Activated naive CD8-positive, alpha-beta T cell treated with anti-CD3 and anti-CD28 coated beads, Interleukin-2, amount 50 U/mL, for 16 hours (primary cell): ENCODE data around the gene MXRA8.

Source experiments
- DNase-seq: peaks from one replicate; pipeline ENCODE4 v3.0.0-alpha.2; 2020; ENCODE audit warnings: low read depth, low spot score

MXRA8 gene

GRCh38 chr1:1366699-1367066, 8.3 kb upstream of the MXRA8 start:
- DNase-seq, result no peak

DNA sequence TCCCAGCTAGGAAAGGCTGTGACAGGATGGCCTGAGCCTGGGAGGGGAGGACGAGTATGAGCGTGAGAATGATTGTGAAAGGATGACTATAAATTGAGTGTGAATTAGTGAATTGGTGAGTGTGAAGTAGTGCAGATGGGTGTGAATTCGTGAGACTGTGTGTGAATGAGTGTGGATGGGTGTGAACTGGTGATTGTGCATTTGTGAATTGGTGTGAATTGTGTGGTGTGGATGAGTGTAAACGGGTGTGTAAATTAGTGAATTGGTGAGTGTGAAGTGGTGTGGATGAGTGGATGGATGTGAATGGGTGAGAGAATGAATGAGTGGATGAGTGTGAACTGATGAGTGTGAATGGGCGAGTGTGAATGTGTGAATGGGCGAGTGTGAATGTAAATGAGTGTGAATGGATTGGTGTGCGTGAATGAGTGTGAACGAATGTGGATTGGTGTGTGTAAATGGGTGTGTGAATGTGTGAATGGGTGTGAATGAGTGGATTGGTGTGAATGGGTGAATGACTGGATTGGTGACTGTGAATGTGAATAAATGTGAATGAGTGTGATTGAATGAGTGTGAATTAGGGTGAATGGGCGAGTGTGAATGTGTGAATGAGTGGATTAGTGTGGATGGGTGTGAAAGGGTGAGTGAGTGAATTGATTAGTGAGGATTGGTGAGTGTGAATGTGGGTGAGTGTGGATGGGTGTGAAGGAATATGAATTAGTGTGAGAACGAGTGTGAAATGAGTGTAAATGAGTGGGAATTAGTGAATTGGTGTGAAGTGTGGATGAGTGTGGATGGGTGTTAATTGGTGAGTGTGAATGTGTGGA, 7.7 kb upstream of the MXRA8 start:
- no peak for DNase-seq

DNA sequence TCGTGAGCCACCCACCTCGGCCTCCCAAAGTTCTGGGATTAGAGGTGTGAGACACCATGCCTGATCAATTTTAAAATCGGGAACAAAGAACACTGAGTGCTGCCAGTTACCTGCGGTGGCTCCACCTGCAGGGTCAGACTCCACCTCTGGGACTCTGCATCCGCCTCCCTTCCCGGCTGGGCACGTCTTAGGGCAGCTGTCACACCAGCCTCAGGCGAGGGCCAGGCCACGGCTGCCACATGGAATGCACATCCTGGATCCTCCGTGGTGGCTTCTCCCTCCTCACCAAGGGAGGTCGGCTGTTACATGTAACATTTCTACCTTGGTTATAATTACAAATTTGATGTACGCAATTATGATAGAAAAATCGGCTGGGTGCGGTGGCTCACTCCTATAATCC, 5.9 kb upstream of the MXRA8 start:
- DNase-seq, result no peak

GRCh38 chr1:1361982-1362423, 3.6 kb upstream of the MXRA8 start:
- no peak for DNase-seq

GRCh38 chr1:1361233-1361981, 3.1 kb upstream of the MXRA8 start:
- no peak for DNase-seq

GRCh38 chr1:1360506-1361169, 2.3 kb upstream of the MXRA8 start:
- DNase-seq, result no peak

DNA sequence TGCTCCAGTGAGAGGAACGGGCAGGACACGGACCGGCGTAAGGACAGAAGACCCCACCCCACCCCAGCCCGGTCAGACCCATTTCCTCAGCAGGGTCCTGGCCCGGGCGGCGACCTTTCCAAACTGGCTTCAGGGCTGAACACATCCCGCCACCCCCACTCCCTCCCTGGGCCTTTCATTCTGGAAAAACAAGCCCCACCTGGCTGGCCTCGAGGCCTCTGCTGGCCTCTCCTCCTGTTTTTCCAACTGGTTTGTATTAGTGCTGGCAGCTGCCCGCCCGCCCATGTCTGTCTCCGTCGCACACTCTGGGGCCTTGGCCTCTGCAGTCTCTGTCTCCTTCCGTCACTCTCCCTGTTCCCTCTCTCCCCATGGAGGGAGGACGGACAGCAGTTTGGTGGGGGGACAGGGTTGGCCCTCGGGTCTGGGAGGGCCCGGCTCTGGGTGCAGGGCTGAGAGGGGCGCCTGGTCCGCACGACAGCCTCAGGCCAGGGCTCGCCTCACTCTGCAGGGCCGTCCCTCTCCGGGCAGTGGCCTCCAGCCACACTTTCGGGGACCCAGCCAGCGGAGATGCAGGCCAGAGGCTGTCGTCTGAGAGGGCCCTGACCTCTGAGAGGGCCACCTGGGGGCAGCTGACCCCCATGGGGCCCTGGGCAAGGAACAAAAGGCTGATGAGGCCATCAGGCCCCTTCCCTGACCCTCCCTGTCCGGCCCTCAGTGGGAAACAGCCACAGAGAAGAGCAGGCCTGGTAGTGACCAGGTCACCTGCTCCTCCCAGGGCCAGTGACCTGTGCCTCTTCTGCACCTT, 1.5 kb upstream of the MXRA8 start:
- DNase-seq, result no peak

GRCh38 chr1:1359308-1359663, 931 bp upstream of the MXRA8 start:
- DNase-seq, result no peak

- no peak for DNase-seq
Measured at GRCh38 chr1:1357871-1358432, 403 bp downstream of the MXRA8 start.

GRCh38 chr1:1356796-1357401, 1.5 kb downstream of the MXRA8 start:
- DNase-seq, result no peak

DNA sequence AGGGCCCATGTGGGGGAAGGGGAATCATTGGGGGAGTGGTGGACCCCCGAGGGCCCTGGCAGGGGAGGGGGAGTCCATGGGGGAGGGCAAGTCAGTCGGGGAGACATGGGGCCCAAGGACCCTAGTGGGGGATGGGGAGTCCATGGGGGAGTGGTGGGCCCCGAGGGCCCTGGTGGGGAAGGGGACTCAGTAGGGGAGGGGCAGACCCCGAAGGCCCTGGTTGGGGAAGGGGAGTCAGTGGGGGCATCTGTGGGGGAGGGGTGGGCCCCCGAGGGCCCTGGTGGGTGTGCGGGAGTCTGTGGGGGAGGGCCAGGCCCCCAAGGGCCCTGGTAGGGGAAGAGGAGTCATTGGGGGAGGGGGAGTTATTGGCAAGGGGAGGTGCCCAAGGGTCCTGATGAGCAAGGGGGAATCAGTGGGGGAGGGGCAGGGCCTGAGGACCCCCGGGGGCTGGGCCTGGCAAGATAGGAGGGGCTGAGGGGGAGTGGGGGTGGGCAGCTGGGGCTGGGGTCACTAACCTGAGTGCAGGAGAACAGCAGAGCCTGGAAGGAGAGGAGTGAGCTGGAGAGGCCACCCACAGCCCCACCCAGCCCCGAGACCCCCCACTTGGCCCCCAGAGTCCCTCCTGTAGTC, 2.1 kb downstream of the MXRA8 start:
- DNase-seq, result no peak

GRCh38 chr1:1355416-1355815, 2.9 kb downstream of the MXRA8 start:
- no peak for DNase-seq

GRCh38 chr1:1354271-1355247, 3.8 kb downstream of the MXRA8 start:
- no peak for DNase-seq

DNA sequence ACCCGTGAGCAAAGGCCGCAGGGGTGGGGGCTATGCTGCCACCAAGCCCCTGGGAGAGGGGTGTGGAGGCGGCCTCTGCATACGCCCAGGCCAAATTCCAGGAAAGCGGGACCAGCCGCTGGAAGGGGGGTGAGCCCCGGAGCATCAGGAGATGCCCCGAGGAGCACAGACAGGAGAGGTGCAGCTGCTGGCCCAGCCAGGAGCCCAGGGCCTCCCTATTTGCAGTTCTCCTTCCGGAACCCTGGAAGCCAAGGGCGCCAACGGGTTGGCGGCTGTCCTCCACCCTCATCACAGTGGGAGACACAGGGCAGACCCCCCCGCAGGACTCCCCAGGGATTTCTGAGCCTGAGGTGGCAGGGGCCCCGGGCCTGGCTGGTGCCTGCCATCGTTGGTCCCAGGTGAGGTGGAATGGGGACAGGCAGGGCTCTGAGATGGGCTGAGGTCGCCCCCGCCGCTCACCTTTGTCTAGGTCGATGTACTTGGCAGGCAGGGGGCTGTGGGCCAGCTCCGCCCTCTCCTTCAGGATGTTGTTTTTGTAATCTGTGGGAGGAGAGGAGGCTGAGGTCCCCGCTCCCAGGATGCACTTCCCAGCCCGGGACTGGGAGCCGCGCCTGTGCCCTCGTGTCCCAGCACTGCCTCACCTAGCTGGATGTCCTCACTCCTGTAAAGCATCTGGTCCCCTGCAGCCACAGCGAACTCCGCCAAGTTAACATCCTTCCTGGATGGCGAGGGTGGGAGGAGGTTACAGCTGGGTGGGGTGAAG, 4.8 kb downstream of the MXRA8 start:
- DNase-seq, result no peak

- no peak for DNase-seq
Measured at GRCh38 chr1:1352786-1353388, 5.5 kb downstream of the MXRA8 start.

DNA sequence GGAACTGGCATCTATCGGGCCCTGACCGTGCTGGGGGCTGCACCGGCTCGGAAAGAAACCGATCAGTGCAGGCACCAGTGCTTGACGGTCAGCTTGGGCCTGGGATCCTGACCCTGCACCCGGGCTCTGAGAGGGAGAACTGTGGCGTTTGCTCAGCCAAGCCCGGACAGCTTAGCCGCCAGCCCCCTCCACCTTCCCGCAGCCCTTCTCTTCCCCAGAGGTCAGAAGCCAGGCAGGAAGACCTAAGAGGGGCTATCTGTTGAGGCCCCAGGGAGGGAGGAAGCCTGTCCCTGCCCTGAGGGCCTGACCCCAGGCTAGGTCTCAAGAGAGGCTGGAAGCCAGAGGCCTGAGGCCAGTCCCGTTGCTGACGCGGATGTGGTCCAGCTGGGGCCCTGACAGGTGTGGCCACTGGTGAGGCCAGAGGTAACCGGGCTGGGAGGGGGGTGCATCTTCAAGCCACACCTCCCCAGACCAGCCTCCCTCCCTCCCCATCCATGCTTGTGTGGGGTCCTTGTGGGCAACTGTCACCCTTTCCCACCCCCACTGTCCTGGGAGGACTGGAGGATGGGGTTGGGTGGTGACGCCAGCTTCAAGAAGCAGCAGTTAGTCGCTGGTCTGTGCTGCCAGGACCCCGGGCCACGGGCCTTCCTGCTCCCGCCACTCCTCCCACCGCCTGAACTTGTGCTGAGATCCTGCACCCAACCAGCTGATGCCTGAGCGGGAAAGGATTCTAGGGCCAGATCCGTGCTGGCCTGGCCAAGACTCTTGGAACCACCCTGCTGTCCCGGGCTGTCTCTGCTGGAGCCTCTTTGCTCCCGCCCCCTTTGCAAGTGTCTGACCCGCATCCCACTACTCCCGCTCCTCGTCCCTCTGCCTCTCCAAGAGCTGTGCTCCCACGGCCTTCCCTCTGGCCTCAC, 6.6 kb downstream of the MXRA8 start:
- DNase-seq, result no peak
